ENCODE data around the gene CDH3.

The CDH3 gene

DNA sequence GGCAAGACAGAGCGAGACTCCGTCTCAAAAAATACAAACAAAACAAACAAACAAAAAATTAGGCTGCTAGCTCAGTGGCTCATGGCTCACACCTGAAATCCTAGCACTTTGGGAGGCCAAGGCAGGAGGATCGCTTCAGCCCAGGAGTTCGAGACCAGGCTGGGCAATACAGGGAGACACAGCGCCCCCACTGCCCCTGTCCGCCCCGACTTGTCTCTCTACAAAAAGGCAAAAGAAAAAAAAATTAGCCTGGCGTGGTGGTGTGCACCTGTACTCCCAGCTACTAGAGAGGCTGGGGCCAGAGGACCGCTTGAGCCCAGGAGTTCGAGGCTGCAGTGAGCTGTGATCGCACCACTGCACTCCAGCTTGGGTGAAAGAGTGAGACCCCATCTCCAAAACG, 91.5 kb downstream of the CDH3 start:
- H3K9me2 ChIP-seq (replicated peaks; ENCODE audit: low read depth, low read length), result no peaks in the 10 kb centered on the region
- no peaks in the 10 kb centered on the region for H3K79me2 ChIP-seq (ENCODE audit: insufficient read depth, low read length)
- H3K36me3 ChIP-seq (ENCODE audit: insufficient read depth, low read length), result no peaks in the 10 kb centered on the region
- no peak overlapping the region for H2AFZ ChIP-seq (ENCODE audit: low read length)
- H3K4me3 ChIP-seq (ENCODE audit: low read length, poor library complexity, severe bottlenecking), result no peak overlapping the region
- no peaks in the 10 kb centered on the region for H3F3A ChIP-seq (ENCODE audit: low read depth)
- no peaks in the 10 kb centered on the region for H3K4me1 ChIP-seq (ENCODE audit: insufficient read depth, low read length, poor library complexity, severe bottlenecking)
- no peak overlapping the region for H3K4me2 ChIP-seq (ENCODE audit: low read depth, low read length, poor library complexity, severe bottlenecking)
- TF ChIP-seq, protein P1, sequence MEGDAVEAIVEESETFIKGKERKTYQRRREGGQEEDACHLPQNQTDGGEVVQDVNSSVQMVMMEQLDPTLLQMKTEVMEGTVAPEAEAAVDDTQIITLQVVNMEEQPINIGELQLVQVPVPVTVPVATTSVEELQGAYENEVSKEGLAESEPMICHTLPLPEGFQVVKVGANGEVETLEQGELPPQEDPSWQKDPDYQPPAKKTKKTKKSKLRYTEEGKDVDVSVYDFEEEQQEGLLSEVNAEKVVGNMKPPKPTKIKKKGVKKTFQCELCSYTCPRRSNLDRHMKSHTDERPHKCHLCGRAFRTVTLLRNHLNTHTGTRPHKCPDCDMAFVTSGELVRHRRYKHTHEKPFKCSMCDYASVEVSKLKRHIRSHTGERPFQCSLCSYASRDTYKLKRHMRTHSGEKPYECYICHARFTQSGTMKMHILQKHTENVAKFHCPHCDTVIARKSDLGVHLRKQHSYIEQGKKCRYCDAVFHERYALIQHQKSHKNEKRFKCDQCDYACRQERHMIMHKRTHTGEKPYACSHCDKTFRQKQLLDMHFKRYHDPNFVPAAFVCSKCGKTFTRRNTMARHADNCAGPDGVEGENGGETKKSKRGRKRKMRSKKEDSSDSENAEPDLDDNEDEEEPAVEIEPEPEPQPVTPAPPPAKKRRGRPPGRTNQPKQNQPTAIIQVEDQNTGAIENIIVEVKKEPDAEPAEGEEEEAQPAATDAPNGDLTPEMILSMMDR (conservative IDR thresholded peaks at IDR 0.05; ENCODE audit: low read length), result no peak
- no peak for TF ChIP-seq EZH2phosphoT487 (IDR thresholded peaks at IDR 0.05; ENCODE audit: borderline replicate concordance)
- no peaks in the 10 kb centered on the region for H3K27me3 ChIP-seq (ENCODE audit: insufficient read depth, low read length, poor library complexity, severe bottlenecking)
- H3K9me3 ChIP-seq (ENCODE audit: insufficient read depth, low read depth, low read length), result no peaks in the 10 kb centered on the region
- no peaks in the 10 kb centered on the region for H4K20me1 ChIP-seq (ENCODE audit: insufficient read depth, low read length, poor library complexity, severe bottlenecking)
- no peak overlapping the region for H3K9ac ChIP-seq (ENCODE audit: low read depth, low read length, poor library complexity, severe bottlenecking)

DNA sequence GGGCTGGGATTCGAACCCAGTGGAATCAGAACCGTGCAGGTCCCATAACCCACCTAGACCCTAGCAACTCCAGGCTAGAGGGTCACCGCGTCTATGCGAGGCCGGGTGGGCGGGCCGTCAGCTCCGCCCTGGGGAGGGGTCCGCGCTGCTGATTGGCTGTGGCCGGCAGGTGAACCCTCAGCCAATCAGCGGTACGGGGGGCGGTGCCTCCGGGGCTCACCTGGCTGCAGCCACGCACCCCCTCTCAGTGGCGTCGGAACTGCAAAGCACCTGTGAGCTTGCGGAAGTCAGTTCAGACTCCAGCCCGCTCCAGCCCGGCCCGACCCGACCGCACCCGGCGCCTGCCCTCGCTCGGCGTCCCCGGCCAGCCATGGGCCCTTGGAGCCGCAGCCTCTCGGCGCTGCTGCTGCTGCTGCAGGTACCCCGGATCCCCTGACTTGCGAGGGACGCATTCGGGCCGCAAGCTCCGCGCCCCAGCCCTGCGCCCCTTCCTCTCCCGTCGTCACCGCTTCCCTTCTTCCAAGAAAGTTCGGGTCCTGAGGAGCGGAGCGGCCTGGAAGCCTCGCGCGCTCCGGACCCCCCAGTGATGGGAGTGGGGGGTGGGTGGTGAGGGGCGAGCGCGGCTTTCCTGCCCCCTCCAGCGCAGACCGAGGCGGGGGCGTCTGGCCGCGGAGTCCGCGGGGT, 92.1 kb downstream of the CDH3 start, which contains the start of gene CDH1:
TSS of gene CDH1 (plus strand) at position 247 of the 684 bp plus-strand sequence. CDS start at position 371, 124 bp downstream.
- Histone ChIP-seq H3K4me1 (ENCODE audit: insufficient read depth, low read length, poor library complexity, severe bottlenecking) (no peaks in the 10 kb centered on the region), H2AFZ (ENCODE audit: low read length) (no peak within 1 kb of the TSS), H3K4me2 (ENCODE audit: low read depth, low read length, poor library complexity, severe bottlenecking) (no peak within 1 kb of the TSS), H3K9me2 (replicated peaks; ENCODE audit: low read depth, low read length) (no peaks in the 10 kb centered on the region), H3K9ac (ENCODE audit: low read depth, low read length, poor library complexity, severe bottlenecking) (no peak within 1 kb of the TSS), H3K27me3 (ENCODE audit: insufficient read depth, low read length, poor library complexity, severe bottlenecking) (no peaks in the 10 kb centered on the region), H3F3A (ENCODE audit: low read depth) (no peaks in the 10 kb centered on the region), H3K79me2 (ENCODE audit: insufficient read depth, low read length) (no peaks in the 10 kb centered on the region), H4K20me1 (ENCODE audit: insufficient read depth, low read length, poor library complexity, severe bottlenecking) (no peaks in the 10 kb centered on the region), H3K9me3 (ENCODE audit: insufficient read depth, low read depth, low read length) (no peaks in the 10 kb centered on the region), H3K36me3 (ENCODE audit: insufficient read depth, low read length) (no peaks in the 10 kb centered on the region), H3K4me3 (ENCODE audit: low read length, poor library complexity, severe bottlenecking) (no peak within 1 kb of the TSS)
- TF ChIP-seq EZH2phosphoT487 (IDR thresholded peaks at IDR 0.05; ENCODE audit: borderline replicate concordance), result no peak
- TF ChIP-seq, protein P1 (conservative IDR thresholded peaks at IDR 0.05; ENCODE audit: low read length), result no peak

DNA sequence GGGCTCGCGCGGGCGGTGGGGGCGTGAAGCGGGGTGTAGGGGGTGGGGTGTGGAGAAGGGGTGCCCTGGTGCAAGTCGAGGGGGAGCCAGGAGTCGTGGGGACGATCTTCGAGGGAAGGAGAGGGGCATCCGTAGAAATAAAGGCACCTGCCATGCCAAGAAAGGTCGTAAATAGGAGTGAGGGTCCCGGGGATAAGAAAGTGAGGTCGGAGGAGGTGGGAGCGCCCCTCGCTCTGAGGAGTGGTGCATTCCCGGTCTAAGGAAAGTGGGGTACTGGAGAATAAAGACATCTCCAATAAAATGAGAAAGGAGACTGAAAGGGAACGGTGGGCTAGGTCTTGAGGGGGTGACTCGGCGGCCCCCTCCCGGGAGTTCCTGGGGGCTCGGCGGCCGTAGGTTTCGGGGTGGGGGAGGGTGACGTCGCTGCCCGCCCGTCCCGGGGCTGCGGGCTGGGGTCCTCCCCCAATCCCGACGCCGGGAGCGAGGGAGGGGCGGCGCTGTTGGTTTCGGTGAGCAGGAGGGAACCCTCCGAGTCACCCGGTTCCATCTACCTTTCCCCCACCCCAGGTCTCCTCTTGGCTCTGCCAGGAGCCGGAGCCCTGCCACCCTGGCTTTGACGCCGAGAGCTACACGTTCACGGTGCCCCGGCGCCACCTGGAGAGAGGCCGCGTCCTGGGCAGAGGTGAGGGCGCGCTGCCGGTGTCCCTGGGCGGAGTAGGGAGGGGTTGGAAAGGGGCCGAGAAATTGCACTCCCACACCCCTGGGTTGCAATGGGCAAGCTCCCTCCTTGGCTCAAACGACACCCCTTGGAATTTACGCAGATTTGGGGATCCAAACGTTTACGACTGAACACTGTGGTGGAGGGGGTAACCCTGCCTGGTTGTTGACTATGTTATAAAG, 92.9 kb downstream of the CDH3 start:
- Histone ChIP-seq H3K9me2 (replicated peaks; ENCODE audit: low read depth, low read length) (no peaks in the 10 kb centered on the region), H3K27me3 (ENCODE audit: insufficient read depth, low read length, poor library complexity, severe bottlenecking) (no peaks in the 10 kb centered on the region), H3K4me3 (ENCODE audit: low read length, poor library complexity, severe bottlenecking) (no peak overlapping the region), H3K9me3 (ENCODE audit: insufficient read depth, low read depth, low read length) (no peaks in the 10 kb centered on the region), H3F3A (ENCODE audit: low read depth) (no peaks in the 10 kb centered on the region), H3K9ac (ENCODE audit: low read depth, low read length, poor library complexity, severe bottlenecking) (no peak overlapping the region), H3K79me2 (ENCODE audit: insufficient read depth, low read length) (no peaks in the 10 kb centered on the region), H3K4me1 (ENCODE audit: insufficient read depth, low read length, poor library complexity, severe bottlenecking) (no peaks in the 10 kb centered on the region), H2AFZ (ENCODE audit: low read length) (no peak overlapping the region), H3K4me2 (ENCODE audit: low read depth, low read length, poor library complexity, severe bottlenecking) (no peak overlapping the region), H3K36me3 (ENCODE audit: insufficient read depth, low read length) (no peaks in the 10 kb centered on the region), H4K20me1 (ENCODE audit: insufficient read depth, low read length, poor library complexity, severe bottlenecking) (no peaks in the 10 kb centered on the region)
- TF ChIP-seq, protein P1 (conservative IDR thresholded peaks at IDR 0.05; ENCODE audit: low read length), result no peak
- no peak for TF ChIP-seq EZH2phosphoT487 (IDR thresholded peaks at IDR 0.05; ENCODE audit: borderline replicate concordance)

Measured in Loucy (cell line).